ENCODE results near the gene APPL2. TPM values are rescaled to one million over a fixed set of nuclear protein-coding genes. Genes with fewer than 3 reads are reported as not detected.

APPL2 gene
- polyA plus RNA-seq, 1 donor from 2014 or later = 47.0 TPM

DNA sequence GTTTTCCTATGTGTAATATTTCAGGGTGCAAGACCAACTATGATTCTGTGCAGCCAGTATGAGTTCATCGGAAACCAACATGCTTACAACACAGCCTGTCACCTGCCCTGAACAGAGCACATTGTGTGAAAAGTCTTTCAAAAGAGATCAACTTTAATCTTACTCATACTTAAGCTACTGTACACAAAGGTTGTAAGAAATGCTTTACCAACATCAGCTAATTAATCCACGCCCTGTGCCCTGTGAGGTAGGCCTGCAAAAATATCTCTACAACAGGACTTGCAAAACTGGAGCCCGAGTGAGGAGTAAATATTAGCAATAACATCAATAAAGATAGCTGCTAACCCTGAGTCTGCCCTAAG is 15.1 kb downstream of the APPL2 start:
- H3F3A ChIP-seq (ENCODE audit: insufficient read depth, low read length, poor library complexity, severe bottlenecking) = no peaks in the 10 kb centered on the region
- no peaks in the 10 kb centered on the region for H3K79me2 ChIP-seq (replicated peaks; ENCODE audit: insufficient read depth, low read length)
- H3K27ac ChIP-seq (ENCODE audit: low read length) = no peak overlapping the region
- H3K27me3 ChIP-seq (ENCODE audit: insufficient read depth, low read depth, low read length) = no peaks in the 10 kb centered on the region
- TF ChIP-seq TAF1 (IDR thresholded peaks at IDR 0.05; ENCODE audit: low read depth) (no peak), POLR2AphosphoS5 (IDR thresholded peaks at IDR 0.05) (no peak)
- peaks cover 10% of the 10 kb centered on the region for H3K36me3 ChIP-seq (ENCODE audit: insufficient read depth, low read length)
- H3K9me2 ChIP-seq (ENCODE audit: insufficient read depth, low read length) = no peaks in the 10 kb centered on the region
- no peak overlapping the region for H3K9ac ChIP-seq (ENCODE audit: low read length)
- H4K20me1 ChIP-seq (ENCODE audit: insufficient read depth) = no peaks in the 10 kb centered on the region
- H3K9me3 ChIP-seq (ENCODE audit: low read length) = no peaks in the 10 kb centered on the region
- H3K4me3 ChIP-seq (ENCODE audit: low read length) = no peak overlapping the region
- H2AFZ ChIP-seq (ENCODE audit: low read depth, low read length) = no peak overlapping the region
- H3K4me2 ChIP-seq (ENCODE audit: low read length) = no peak overlapping the region

DNA sequence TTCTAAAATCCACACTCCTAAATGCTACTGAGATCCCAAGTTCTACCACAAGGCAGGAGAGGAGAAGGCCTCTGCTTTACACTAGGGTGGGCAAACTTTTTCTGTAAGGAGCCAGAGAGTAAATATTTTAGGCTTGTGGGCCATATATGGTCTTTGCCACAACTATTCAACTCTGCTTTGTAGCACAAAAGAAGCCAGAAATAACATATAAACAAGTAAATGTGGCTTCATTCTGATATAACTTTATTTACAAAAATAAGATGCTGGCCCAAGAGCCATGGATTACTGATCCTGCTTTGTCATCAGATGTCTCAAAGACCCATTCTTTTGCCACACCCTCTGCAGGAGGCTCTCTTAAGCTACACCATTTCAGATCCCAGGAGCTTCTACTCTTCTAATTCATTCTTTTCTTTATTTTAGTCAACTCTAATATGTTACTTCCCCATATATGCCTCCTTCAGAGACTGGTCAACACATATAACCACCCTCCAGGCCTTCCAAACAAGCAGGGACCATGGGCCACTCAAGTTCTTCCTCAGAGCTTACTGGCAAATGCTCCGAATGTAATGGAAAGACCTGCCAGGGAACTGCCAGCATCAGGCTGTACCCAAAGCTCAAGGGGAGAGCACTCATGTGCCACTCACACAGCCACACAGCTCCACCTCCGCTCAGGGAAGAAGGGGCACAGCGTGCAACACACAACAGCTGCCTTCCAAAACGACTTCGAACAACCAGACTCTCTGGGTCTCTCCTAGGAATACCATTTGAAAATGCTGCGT is 15.6 kb downstream of the APPL2 start:
- Histone ChIP-seq H3K79me2 (replicated peaks; ENCODE audit: insufficient read depth, low read length) (no peaks in the 10 kb centered on the region), H4K20me1 (ENCODE audit: insufficient read depth) (no peaks in the 10 kb centered on the region)

More for the DNA sequence above, 15.6 kb downstream of the APPL2 start:
- Histone ChIP-seq H3K27me3 (ENCODE audit: insufficient read depth, low read depth, low read length) (no peaks in the 10 kb centered on the region), H3K9me3 (ENCODE audit: low read length) (no peaks in the 10 kb centered on the region), H3K27ac (ENCODE audit: low read length) (no peak overlapping the region), H2AFZ (ENCODE audit: low read depth, low read length) (no peak overlapping the region), H3F3A (ENCODE audit: insufficient read depth, low read length, poor library complexity, severe bottlenecking) (no peaks in the 10 kb centered on the region), H3K36me3 (ENCODE audit: insufficient read depth, low read length) (peaks cover 10% of the 10 kb centered on the region), H3K4me3 (ENCODE audit: low read length) (no peak overlapping the region), H3K9ac (ENCODE audit: low read length) (no peak overlapping the region), H3K9me2 (ENCODE audit: insufficient read depth, low read length) (no peaks in the 10 kb centered on the region), H3K4me2 (ENCODE audit: low read length) (no peak overlapping the region)
- TF ChIP-seq EZH2 (IDR thresholded peaks at IDR 0.05; ENCODE audit: borderline replicate concordance, insufficient read depth, low read length, poor library complexity, severe bottlenecking) (no peak), TAF1 (IDR thresholded peaks at IDR 0.05; ENCODE audit: low read depth) (no peak), RAD21 (conservative IDR thresholded peaks at IDR 0.05) (no peak), POLR2AphosphoS5 (IDR thresholded peaks at IDR 0.05) (no peak), EP300 (conservative IDR thresholded peaks at IDR 0.05; ENCODE audit: poor library complexity, severe bottlenecking) (no peak), SMC3 (conservative IDR thresholded peaks at IDR 0.05; ENCODE audit: poor library complexity) (no peak), MXI1 (conservative IDR thresholded peaks at IDR 0.05; ENCODE audit: poor library complexity, severe bottlenecking) (no peak)
- TF ChIP-seq, protein P1, sequence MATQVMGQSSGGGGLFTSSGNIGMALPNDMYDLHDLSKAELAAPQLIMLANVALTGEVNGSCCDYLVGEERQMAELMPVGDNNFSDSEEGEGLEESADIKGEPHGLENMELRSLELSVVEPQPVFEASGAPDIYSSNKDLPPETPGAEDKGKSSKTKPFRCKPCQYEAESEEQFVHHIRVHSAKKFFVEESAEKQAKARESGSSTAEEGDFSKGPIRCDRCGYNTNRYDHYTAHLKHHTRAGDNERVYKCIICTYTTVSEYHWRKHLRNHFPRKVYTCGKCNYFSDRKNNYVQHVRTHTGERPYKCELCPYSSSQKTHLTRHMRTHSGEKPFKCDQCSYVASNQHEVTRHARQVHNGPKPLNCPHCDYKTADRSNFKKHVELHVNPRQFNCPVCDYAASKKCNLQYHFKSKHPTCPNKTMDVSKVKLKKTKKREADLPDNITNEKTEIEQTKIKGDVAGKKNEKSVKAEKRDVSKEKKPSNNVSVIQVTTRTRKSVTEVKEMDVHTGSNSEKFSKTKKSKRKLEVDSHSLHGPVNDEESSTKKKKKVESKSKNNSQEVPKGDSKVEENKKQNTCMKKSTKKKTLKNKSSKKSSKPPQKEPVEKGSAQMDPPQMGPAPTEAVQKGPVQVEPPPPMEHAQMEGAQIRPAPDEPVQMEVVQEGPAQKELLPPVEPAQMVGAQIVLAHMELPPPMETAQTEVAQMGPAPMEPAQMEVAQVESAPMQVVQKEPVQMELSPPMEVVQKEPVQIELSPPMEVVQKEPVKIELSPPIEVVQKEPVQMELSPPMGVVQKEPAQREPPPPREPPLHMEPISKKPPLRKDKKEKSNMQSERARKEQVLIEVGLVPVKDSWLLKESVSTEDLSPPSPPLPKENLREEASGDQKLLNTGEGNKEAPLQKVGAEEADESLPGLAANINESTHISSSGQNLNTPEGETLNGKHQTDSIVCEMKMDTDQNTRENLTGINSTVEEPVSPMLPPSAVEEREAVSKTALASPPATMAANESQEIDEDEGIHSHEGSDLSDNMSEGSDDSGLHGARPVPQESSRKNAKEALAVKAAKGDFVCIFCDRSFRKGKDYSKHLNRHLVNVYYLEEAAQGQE (IDR thresholded peaks at IDR 0.05; ENCODE audit: borderline replicate concordance) = no peak
- TF ChIP-seq, protein P2, sequence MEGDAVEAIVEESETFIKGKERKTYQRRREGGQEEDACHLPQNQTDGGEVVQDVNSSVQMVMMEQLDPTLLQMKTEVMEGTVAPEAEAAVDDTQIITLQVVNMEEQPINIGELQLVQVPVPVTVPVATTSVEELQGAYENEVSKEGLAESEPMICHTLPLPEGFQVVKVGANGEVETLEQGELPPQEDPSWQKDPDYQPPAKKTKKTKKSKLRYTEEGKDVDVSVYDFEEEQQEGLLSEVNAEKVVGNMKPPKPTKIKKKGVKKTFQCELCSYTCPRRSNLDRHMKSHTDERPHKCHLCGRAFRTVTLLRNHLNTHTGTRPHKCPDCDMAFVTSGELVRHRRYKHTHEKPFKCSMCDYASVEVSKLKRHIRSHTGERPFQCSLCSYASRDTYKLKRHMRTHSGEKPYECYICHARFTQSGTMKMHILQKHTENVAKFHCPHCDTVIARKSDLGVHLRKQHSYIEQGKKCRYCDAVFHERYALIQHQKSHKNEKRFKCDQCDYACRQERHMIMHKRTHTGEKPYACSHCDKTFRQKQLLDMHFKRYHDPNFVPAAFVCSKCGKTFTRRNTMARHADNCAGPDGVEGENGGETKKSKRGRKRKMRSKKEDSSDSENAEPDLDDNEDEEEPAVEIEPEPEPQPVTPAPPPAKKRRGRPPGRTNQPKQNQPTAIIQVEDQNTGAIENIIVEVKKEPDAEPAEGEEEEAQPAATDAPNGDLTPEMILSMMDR (IDR thresholded peaks at IDR 0.05; ENCODE audit: poor library complexity, severe bottlenecking) = no peak
